ENCODE measurements around the gene LYZL1.
"Not testable (repeated sequence)": the region's sequence is repeated elsewhere in the genome, so short reads cannot be mapped to it uniquely, and the experiment has no call there.

Gene LYZL1

DNA sequence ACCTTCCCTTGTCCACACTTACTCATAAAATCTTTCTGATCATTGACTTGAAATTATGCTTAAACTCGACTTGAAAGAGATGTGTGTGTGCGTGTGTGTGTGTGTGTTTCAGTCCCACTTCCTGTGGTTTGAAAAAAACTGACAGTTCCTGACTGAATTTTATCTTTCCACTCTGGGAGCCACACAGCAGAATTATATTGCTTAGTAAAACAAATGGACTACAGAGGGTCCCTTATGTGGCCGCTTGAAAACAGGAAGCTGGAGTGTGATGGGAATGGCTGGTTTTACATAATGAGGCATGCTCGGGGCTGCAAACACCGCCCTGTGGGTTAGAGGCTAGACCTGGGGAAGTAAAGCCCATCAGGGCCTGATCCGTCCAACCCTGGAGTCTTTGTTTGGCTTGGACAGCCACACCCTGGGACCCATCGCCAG lies 54.8 kb downstream of the LYZL1 start:
- DNase-seq, result no peak

DNA sequence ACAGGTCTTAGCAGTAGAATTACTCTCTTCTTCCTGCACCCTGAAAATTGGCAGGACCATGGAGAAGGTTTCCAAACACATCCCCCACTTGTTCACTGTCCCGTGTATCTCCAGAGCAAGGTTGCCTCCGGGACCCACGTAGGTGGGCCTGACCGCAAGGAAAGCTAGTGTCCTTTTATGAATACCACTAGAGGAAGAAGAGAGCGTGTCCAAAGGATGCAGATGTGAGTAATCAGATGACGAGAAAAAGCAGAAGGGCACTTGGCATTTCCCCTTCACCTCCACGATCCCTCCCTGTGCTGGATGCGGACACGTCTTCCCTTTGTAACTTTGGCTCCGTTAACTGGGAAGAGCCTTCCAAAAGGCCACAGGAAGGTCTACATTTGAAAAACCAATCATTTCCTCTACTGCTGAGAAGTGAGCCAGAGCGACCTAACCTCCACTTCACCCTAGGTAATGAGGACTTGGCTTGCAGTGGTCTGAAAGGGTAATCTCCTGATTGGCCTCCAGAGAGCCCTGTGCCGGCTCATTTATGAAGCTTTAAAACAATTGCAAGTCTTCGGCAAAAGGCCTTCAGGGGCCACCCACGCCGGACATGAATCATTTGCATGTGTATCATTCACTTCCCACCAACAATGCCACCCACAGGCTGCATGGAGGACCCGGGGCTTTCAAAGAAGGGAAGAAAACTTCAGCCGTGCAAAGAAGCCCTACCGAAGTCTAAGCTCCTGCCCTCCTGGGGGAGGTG lies 55.4 kb downstream of the LYZL1 start:
- DNase-seq, result no peak

DNA sequence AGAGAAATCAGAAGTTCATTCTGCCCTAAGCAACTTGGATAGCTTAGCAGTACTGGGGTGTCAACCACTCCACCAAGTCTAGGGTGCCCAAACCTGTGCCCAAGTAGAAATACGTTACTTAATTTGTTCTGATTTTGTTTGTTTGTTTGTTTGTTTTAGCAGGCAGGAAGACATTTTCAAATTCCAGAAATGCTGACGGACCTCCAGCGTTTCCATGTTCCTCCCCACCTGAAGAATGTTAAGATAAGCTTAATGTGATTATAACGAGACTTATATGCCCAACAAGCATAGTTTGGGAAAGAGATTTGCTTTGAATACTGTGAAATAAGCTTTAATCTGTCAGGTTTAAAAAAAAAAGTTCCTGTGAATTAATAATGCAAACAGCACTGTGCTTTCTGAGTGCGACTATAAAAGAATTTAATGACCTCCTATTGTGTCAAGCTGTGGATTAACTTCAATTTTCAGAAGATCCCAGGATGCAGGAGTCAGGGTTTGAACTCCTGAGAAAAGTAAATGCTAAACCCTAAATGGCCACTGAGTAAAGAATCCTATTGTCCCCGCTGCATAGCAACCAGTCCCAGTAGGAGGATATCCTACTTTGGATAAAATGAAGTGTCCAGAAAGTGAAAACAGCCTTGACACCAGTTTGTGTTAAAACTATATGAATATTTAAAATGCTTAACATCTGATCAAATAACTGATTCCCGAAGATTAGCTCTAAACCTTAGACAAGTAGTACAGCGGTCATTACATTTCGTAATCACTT lies 56.5 kb downstream of the LYZL1 start:
- no peak for DNase-seq

DNA sequence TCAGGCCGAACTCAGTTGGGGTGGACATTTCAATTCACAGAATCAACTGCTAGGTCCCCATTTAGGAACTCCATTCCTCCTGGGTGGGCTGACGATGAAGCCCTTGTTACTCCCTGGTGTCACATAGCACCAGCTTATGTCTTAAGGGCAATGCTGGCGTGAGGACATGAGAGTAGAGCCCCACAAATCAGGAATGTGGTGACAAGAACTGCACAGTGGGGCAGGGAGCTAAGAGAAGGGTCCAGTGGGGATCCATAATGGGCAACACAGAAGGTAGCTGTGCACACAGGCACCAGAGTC lies 57.0 kb downstream of the LYZL1 start:
- no peak for DNase-seq

DNA sequence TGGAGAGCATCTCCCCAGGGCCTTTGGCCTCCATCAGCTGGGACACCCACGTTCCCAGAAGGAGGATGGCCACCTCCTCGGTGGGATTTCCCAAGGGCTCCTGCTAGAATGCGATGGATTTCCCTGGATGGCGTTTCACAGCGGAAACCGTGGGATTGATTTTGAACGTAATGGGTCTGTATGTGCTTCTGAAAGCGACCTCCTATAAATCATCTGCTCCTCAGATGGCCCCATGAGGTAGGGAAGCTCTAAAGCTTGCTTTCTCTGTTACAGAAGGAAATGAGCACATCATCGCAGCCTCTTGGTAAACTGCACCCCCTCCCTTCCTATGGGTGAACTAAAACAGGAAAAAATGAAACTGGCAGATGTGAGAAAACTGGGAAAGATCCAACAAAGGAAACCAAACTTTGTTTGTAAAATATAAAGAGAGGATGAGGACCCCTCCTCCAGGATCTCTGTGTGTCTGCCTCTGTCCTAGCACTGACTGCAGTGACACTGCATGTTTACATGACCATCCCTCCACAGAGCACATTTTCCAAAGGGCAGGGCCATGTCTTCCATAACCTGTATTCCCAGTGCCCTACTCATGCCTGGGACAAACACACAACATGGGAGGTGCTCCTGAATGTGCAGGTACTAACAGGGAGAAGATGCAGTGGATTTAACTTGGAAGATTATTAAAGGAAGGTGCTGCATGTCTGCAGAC lies 57.6 kb downstream of the LYZL1 start:
- no peak for DNase-seq

DNA sequence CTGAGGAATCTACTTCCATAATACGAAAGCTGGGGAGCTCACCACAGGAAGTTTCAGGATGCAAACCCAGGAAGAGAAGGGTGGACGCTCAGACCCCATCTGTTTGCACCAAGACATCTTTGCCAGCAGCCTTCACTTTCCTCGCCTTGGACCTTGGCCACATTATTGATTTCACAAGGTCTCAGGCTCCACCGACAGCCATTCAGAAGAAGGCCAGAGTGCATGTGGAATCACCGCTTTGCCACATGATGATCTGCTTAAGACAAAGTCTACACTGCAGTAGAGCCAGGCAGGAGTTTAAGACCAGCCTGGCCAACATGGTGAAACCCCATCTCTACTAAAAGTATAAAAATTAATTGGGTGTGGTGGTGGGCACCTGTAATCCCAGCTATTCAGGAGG lies 60.0 kb downstream of the LYZL1 start:
- DNase-seq, result no peak

DNA sequence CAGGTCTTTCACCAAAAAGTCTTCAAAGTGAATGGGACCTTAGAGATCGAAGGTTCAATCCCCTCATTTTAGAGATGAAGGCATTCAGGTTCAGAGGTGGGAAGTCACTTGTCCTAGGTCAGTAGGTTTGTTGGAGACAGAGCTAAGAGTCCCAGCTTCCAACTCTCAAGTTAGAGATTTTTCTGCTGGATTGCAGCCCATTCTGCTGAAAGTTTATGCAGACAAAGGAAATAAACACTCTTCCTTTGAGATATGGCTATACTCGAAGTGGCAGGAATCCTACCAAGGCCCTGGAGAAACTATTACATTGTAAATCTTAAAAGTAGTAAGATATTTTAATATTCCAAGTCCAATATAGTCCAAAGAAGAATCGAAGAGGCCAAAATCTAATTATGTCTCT lies 64.4 kb downstream of the LYZL1 start:
- no peak for DNase-seq

DNA sequence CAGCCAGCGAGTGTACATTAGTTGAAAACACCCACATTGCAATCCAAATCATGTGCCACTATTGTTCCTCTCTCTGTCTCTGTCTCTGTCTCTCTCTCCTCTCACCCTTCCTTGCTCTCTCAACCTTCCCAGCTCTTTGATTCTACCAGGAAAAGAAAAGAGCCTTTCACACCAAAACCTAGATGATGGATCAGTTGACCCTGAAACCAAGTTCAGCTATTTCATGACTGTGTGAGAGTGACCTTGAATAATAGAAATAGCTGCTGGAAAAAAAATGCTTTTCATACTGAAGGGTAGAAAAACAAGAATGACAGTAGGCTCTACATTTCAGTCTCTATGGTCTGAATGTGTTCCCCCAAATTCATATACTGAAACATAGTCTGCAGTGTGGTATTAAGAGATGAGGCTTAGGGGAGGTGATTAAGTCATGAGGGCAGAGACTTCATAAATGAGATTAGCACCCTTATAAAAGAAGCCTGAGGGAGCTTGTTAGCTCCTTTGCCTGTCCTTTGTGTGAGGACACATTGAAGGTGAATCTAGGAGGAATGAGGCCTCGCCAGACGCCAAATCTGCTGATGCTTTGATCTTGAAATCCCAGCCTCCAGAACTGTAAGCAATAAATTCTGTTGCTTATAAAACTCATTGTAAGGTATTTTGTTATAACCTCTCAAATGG lies 65.2 kb downstream of the LYZL1 start:
- no peak for DNase-seq

DNA sequence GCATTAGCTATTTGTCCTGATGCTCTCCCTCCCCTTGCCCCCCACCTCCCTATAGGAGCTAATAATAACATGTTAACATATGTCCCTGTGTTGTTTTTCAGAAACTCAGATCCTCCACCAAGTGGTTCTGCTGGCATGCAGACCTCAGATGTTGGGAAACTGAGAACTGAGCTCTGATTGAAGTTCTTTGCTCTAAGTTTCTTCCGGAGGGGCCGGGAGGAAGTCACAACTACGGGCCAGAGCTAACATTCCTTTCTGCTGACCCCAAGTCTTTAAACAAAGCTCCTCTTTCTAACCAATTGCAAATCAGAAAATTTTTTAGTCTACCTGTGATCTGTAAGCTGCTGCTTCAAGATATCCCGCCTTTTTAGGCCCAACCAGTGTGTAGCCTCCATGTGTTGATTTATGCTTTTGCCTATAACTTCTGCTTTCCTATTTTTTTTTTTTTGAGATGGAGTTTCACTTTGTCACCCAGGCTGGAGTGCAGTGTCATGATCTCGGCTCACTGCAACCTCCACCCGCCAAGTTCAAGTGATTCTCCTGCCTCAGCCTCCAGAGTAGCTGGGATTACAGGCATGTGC lies 66.6 kb downstream of the LYZL1 start:
- no peak for DNase-seq

DNA sequence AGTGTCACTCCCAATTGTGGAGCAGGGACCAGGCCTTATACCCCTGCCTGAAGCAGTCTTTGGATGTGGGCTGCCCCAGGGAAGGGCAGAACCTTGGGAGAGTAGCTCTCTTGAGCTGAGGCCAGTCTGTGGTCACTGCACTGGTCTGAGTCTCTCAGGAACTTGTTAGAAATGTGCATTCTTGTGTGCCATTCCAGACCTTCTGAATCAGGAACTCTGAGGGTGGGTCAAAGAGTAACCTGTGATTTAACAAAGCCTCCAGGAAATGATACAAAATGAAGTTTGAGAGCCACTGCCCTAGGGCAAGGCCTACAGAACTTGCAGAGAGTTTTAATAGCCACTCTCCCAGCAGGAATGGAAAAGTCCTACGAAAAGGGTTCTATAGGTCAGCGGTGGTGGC lies 68.1 kb downstream of the LYZL1 start:
- DNase-seq, result no peak

DNA sequence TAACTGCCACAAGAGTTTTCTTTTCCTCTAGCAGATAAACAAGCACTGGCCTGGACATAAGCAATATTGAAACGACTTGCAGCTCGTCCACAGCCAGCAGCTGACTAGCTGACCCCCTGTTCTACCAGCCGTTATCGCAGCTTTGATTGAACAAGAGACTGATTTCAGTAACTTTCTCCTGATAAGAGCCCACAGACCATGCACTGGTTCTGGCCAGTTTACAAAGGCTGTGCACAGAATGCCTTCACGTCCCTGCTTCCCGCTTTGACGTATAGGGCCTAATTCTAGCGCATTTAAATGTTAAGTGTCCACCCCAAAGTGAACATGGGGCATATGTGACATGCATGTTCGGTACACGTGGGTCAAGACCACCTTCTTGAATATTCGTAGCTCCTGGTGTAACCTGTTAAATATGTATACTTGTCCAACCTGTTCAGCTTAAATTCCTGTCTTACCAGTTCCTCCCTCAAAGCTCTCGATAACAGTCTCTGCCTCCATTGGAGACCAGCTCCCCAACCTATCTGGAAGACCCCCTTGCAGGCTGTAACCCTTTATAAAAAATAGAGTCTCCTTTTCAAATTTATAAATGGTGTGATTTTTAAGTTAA lies 69.2 kb downstream of the LYZL1 start:
- no peak for DNase-seq

DNA sequence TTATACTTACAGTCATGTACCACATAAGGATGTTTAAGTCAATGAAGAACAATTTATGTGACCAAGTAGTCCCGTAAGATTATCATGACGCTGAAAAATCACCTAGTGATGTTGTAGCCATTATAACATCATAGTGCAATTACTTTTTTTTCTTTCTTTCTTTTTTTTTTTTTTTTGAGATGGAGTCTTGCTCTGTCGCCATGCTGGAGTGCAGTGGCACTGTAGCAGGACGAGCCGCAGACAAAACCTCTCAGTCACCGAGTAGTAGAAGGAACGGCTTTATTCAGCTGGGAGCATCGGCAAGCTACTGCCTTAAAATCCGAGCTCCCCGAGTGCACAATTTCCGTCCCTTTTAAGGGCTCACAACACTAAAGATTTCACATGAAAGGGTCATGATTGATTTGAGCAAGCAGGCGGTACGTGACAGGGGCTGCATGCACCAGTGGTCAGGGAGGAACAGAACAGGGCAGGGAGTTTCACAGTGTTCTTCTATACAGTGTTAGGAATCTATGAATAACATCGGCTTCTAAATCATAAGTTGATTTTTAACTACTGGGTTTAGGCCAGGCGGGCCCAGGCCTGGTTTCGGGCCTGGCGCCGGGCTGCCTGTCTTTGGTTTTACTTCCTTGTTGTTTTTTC lies 71.5 kb downstream of the LYZL1 start:
- not testable (repeated sequence) for DNase-seq
